ENCODE results near the gene KNSTRN. TPM values are rescaled to one million over a fixed set of nuclear protein-coding genes. Genes with fewer than 3 reads are reported as not detected.

Gene KNSTRN
- total and polyA plus RNA-seq, 3 donors from 2014 or later: 39.6 to 125 (median 66.9) TPM

GRCh38 chr15:40335938-40336743, 46.4 kb upstream of the KNSTRN start:
- intact Hi-C loops (cut with DNase I; ENCODE audit: low total_unique reads): no loop called here
- H3K36me3 ChIP-seq (ENCODE audit: low read depth, missing control alignments): no peaks in the 10 kb centered on the region
- no peaks in the 10 kb centered on the region for H3K9me3 ChIP-seq
- DNase-seq: no peak
- WGBS, 2 donors: 86 to 89% methylated on average over 11 to 13 of the region's 13 CpGs
- TF ChIP-seq CTCF (IDR thresholded peaks at IDR 0.05) (no peak), POLR2A (IDR thresholded peaks at IDR 0.05) (no peak)
- no peak overlapping the region for H3K4me3 ChIP-seq
- H3K4me1 ChIP-seq: peaks cover 51% of the 10 kb centered on the region
- H3K27me3 ChIP-seq: no peaks in the 10 kb centered on the region
- no peak overlapping the region for H3K27ac ChIP-seq

GRCh38 chr15:40336744-40337122, 45.8 kb upstream of the KNSTRN start:
- H3K36me3 ChIP-seq (ENCODE audit: low read depth, missing control alignments): no peaks in the 10 kb centered on the region
- no peaks in the 10 kb centered on the region for H3K27me3 ChIP-seq
- no peak overlapping the region for H3K27ac ChIP-seq
- intact Hi-C loops (cut with DNase I; ENCODE audit: low total_unique reads): no loop called here
- TF ChIP-seq CTCF (IDR thresholded peaks at IDR 0.05): peak in 1 of 3 experiments; percentile 8
- TF ChIP-seq POLR2A (IDR thresholded peaks at IDR 0.05): no peak
- no peaks in the 10 kb centered on the region for H3K9me3 ChIP-seq
- DNase-seq: no peak
- H3K4me1 ChIP-seq: peaks cover 54% of the 10 kb centered on the region
- WGBS, 2 donors: 77 to 89% methylated on average over 5 of the region's 5 CpGs
- H3K4me3 ChIP-seq: no peak overlapping the region

GRCh38 chr15:40337597-40337996, 44.9 kb upstream of the KNSTRN start:
- no peaks in the 10 kb centered on the region for H3K9me3 ChIP-seq

GRCh38 chr15:40338041-40338657, 44.4 kb upstream of the KNSTRN start:
- H3K9me3 ChIP-seq: no peaks in the 10 kb centered on the region
- DNase-seq: peak; percentile 83
- no peaks in the 10 kb centered on the region for H3K27me3 ChIP-seq
- TF ChIP-seq CTCF (IDR thresholded peaks at IDR 0.05) (peak; percentile 31 to 54 (median 39)), POLR2A (IDR thresholded peaks at IDR 0.05) (no peak)
- peaks cover 54% of the 10 kb centered on the region for H3K4me1 ChIP-seq
- H3K27ac ChIP-seq: peak overlapping the region in 1 of 2 donors; percentile 11
- no peaks in the 10 kb centered on the region for H3K36me3 ChIP-seq (ENCODE audit: low read depth, missing control alignments)
- WGBS, 2 donors: 45 to 63% methylated on average over 11 of the region's 11 CpGs
- intact Hi-C loops (cut with DNase I; ENCODE audit: low total_unique reads): no loop called here
- H3K4me3 ChIP-seq: no peak overlapping the region

More at GRCh38 chr15:40337597-40337996, 44.9 kb upstream of the KNSTRN start:
- Histone ChIP-seq H3K4me3 (no peak overlapping the region), H3K27me3 (no peaks in the 10 kb centered on the region), H3K27ac (peak overlapping the region in 1 of 2 donors; percentile 11), H3K4me1 (peaks cover 54% of the 10 kb centered on the region), H3K36me3 (ENCODE audit: low read depth, missing control alignments) (no peaks in the 10 kb centered on the region)
- TF ChIP-seq CTCF (IDR thresholded peaks at IDR 0.05): no peak
- TF ChIP-seq POLR2A (IDR thresholded peaks at IDR 0.05): no peak
- intact Hi-C loops (cut with DNase I; ENCODE audit: low total_unique reads): no loop called here
- WGBS, 2 donors: 50 to 61% methylated on average over 9 to 19 of the region's 19 CpGs
- DNase-seq: peak; percentile 40
